A204.1 (cell line): Measurements from ENCODE around the gene SLC44A2.

Source experiments
- FAIRE-seq: peaks from 2 replicates; lab custom pipeline; 2012; peaks lifted over from hg19 to GRCh38; lab: Jason Lieb, UNC

SLC44A2 gene

DNA sequence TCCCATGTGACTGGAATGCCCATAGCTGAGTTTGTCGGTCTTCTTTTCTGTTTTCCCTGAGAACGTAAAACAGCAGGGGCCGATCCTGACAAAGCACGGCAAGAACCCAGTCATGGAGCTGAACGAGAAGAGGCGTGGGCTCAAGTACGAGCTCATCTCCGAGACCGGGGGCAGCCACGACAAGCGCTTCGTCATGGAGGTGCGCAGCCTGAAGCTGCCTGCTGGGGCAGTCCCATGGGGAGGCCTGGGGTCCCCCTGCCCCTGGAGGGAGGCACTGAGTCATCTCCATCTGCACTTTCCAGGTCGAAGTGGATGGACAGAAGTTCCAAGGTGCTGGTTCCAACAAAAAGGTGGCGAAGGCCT lies 57.7 kb downstream of the SLC44A2 start:
- FAIRE-seq, result no peak

DNA sequence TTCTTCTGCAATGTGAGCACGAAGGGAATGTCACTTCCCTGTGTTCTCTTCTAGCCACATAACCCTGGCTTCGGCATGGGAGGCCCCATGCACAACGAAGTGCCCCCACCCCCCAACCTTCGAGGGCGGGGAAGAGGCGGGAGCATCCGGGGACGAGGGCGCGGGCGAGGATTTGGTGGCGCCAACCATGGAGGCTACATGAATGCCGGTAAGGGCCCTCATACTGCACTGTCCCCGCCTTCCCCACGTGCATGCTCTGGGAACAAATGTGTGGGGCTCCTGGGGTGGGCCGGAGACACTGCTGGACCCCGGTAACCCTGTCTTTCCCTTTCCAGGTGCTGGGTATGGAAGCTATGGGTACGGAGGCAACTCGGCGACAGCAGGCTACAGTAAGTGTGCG lies 58.2 kb downstream of the SLC44A2 start:
- FAIRE-seq, result no peak

DNA sequence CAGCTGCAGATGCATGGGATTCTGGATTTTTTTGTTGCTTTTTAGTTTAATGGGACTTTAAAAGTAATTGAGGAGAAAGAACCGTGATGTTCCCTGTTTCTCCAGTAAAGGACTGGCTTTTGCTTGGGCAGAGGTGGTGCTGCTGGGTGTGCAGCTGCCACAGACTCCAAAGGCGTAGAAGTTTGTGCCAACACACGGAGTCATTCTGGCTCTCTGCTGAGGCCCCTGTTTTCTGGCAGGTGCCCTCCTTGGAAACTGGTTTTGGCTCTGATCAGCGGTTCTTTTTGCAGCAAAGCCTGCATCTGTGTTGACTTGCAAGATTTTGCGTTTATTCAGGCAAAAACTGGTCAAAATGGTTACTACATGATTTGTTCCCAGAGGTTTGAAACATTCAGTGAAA lies 59.9 kb downstream of the SLC44A2 start:
- no peak for FAIRE-seq

DNA sequence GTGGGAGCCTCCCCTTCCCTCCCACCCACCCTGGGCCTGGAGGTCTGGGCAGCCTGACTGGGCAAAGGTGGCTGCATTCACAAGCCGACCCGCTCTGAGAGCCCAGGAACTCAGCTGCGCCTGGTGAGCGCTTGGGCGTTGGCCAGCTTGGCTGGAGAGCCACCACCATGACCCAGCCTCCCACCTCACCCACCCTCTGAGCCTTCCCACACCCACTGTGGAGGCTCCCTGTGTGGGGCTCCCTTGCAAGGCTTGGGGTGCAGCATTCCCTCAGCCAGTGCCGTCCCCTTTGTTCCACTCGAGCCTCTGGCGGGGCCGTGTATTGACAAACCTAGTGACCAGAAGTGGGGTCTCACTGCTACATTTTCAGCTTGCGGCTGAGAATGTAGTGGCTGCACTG lies 60.8 kb downstream of the SLC44A2 start:
- FAIRE-seq, result no peak

DNA sequence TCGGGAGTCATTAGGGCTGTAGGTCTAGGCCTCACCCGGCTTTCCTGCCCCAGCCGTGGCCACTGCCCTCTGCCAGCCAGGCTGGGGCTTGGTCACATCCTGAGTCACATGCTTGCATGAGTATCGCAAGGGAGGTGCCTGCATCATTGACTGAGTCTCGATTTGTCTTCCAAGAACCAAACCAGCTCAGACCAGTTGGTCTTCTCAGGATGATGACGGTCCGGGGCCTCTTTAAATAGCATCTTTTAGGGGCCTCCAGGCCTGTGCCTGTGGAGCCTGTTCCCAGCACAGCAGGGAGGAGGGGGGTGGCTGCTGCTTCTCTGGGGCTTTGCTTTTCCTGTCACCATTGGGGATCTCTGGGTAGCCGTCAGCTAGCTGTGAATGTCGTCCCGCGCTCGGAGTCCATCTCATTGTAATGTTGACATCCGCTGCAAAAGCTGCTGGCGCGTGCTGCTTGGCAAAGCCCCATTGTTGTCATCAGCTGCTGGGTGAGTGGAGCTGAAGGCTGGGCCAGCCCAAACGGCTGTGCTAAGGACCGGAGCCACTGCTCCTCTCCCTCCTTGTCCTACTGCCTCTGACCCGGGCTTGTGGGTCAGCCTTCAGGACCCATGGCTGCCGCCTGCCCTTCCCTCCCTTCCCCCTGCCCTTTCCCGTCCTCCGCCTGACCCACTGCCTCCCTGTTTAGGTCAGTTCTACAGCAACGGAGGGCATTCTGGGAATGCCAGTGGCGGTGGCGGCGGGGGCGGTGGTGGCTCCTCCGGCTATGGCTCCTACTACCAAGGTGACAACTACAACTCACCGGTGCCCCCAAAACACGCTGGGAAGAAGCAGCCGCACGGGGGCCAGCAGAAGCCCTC lies 61.5 kb downstream of the SLC44A2 start:
- no peak for FAIRE-seq

DNA sequence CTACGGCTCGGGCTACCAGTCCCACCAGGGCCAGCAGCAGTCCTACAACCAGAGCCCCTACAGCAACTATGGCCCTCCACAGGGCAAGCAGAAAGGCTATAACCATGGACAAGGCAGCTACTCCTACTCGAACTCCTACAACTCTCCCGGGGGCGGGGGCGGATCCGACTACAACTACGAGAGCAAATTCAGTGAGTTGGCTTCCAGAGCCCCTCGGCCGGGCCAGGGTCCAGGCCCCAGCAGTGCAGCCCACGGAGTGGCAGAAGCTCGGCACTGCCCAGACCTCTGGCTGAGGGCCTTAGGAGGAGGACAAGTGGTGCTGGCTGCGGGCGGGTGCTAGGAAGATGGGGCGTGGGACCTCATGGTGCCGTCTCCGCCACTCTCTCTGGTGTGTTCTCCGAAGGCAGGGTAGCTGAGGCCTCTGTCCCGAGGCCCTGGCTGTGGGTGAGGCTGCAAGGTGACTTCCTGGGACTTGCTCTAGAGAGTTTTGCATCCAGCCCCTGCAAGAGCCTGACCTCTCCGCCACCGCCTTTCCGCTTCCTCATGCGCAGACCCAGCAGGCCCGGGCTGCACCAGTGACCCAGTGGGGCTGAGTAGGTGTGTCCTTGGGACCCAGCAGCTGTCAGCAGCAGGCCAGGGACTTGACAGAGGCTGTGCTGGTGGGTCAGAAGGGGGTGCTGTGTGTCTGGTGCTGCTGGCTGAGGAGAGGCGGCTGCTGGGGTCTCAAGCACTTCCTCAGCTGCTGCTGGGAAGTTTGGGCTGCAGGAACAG lies 62.4 kb downstream of the SLC44A2 start:
- no peak for FAIRE-seq

DNA sequence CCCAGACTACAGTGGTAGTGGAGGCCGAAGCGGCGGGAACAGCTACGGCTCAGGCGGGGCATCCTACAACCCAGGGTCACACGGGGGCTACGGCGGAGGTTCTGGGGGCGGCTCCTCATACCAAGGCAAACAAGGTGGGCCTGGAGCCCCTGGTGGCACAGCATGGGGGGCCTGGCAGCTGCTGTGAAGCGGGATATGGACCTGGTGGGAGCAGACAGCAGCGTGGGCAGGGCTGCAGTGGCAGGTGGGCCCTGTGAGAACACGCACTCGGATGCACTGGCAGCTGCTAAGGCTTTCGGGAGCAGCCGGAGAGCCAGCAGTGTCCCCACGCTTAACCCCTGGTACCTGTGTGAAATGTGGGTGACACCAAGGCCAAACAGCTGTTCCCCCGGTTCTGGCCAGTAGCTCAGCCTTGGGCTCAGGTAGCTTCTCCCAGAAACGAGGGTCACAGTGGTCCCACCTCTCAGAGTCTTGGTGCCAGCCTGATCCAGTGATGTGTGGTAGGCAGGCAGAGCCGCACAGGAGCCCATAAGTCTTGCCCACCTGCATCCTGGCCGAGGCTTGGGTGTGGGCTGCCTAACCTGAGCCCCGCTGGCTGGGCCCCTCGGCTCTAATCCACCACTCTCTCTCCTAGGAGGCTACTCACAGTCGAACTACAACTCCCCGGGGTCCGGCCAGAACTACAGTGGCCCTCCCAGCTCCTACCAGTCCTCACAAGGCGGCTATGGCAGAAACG lies 63.4 kb downstream of the SLC44A2 start:
- no peak for FAIRE-seq

DNA sequence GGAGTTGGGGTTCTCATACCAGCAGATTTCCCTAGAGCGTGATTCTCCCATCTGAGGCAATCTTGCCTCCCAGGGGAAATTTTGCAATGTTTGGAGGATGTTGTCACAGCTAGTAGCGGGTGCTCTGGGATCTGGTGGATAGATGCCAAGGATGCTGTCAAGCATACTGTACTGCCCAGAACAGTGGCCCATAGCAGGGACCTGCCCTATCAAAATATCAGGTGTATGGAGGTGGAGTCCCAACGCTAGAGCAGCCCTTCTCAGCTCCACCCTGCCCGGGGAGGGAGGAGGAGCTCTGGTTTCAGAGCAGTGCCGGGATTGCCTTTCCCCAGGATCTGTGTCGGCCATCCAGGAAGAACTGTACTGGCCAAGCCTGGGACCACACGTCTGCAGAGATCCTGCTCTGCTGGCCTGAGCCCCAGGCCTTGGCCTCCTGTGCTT lies 65.0 kb downstream of the SLC44A2 start:
- no peak for FAIRE-seq

DNA sequence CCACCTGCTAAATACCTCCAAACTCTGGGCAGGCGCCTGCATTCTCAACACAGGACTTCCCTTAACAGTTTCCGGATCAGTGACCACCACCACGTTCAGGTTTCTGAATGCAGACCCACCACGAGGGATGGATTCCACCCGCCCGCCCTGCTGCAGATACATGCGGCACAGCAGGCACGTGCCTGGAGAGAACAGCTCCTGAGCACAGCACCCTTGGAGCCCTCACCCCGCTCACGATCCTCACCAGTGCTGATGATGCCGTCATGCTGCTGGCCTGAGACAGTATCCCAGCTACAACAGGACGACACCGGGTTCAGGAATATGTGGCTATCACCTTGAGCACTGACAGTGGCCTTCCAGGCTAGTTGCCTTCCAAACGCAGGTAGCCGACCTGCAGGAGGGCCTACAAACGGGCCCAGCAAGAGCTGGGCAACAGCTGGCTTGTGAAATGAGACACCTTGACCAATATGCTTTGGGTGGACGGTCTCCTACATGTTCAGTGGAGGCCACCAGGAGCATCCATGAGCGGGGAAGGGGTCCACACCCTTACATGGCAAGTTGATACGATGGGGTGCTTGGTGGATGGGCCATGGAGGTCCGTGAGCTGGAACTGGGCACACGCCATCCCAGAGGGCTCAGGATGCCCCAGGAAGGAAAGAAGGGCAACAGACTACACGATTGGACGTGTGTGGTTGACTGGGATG lies 66.0 kb downstream of the SLC44A2 start:
- no peak for FAIRE-seq

DNA sequence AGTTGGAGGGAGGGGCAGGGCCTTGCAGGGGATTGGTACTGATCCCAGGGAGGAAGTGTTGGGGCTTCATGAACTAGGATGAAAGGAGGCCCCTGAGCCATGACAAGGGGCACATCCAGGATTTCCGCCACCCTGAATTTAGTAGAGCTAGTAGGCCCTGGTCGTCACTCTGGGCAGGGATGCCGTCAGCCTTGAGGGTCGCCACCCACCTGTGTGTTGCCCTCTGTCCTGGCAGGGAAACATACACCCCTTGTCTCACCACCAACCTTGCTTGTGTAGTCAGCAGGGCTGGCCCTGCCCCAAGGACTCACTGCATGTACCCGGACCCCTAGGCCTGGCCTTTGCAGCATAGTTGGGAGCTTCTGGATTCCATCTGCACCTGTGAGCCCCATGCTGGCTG lies 66.5 kb downstream of the SLC44A2 start:
- no peak for FAIRE-seq

DNA sequence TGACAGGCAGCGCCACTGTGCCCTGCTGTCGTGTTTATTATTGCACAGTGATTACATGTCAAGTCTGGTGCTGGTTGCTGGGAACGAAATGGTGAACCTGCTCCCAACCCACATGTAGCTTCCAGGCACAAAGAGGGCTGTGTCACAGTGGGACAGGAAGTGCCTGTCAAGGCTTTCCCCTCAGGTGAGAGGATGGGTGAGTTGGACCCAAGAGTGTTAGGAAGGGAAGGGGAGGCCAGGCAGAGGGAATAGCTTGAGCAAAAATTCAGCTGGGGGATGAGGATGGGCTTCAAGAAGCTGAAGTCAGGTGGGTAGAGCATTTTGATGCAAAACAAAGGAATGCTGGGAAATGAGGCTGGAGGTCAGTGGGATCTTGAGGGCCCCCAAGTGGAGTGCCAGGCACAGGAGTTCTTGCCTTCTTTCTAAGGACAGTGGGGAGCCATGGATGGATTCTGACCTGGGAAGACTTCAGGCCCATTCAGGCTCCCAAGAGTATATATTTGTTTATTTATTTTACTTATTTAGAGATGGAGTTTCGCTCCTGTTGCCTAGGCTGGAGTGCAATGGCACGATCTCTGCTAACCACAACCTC lies 67.4 kb downstream of the SLC44A2 start:
- no peak for FAIRE-seq
